Esophagus squamous epithelium (tissue), 4 donors: ENCODE results near the gene CTXND1.

Experiments used
- POLR2A ChIP-seq, 4 donors: fragments of 450-650 bp; IDR thresholded peaks; one replicate each; pipeline ENCODE4 v1.6.1; 2017; ENCODE audit warnings: antibody characterized with exemption in 4 of 4, mild to moderate bottlenecking in 4 of 4, moderate library complexity in 3 of 4
- TF ChIP-seq, protein P1 (sequence below), 6 experiments: fragments of 450-650 bp in 4 of 6; fragments of 200-600 bp in 2 of 6; sonication (generic) in 2 of 6; IDR thresholded peaks; one replicate each; pipeline ENCODE4 v1.5.1; 2016 to 2019; ENCODE audit warnings: antibody characterized with exemption in 6 of 6, mild to moderate bottlenecking in 4 of 6, moderate library complexity in 4 of 6

DNA sequence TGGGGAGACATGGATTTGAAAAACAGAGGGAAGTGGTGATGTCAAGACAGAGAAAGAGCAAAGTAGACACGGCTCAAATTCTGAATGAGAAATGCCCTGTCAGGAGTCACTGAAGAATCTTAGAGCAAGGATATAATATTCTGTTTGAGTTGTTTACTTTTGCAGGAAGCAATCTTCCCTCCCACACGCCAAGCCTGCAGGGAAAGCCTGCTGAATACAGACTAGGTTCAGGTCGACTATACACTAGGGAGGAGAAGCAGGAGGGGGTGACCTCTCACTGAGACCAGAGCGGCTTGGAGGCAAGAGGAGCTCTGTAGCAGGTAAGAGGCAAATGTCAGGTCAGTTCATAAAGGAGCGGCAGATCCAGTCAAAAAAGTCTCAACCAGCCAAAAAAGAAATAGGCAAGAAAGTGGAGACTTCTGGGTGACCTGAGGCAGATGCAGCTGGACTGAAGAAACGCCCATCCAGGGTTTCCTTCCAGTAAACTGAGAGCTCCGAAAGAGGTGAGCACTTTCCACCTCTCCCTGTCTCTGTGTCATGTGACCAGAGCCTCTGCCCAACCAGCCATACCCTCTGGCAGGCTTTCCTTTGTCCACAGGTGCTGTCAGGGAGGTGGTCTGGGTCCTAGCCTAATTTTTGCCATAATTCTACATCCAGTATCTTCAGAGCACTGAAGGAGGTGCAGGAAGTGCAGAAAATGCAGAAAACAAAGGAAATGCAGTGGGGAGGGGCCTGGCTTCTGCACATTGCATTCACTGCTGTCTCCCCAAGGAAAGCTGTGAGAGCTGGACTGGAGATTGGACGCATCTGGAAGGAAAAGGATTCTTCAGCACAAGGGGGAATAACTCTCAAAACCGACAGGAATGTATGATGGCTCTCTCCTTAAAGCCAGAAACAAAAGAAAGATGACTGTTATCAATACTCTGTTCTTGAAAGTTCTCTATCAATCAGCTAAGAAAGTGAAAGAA, 37.8 kb upstream of the CTXND1 start:
- no peak for TF ChIP-seq POLR2A (IDR thresholded peaks at IDR 0.05)
- TF ChIP-seq, protein P1, sequence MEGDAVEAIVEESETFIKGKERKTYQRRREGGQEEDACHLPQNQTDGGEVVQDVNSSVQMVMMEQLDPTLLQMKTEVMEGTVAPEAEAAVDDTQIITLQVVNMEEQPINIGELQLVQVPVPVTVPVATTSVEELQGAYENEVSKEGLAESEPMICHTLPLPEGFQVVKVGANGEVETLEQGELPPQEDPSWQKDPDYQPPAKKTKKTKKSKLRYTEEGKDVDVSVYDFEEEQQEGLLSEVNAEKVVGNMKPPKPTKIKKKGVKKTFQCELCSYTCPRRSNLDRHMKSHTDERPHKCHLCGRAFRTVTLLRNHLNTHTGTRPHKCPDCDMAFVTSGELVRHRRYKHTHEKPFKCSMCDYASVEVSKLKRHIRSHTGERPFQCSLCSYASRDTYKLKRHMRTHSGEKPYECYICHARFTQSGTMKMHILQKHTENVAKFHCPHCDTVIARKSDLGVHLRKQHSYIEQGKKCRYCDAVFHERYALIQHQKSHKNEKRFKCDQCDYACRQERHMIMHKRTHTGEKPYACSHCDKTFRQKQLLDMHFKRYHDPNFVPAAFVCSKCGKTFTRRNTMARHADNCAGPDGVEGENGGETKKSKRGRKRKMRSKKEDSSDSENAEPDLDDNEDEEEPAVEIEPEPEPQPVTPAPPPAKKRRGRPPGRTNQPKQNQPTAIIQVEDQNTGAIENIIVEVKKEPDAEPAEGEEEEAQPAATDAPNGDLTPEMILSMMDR (IDR thresholded peaks at IDR 0.05), result no peak
